ENCODE data around the gene CS.
A peak's percentile ranks its signal among the peaks of the same experiment; 100 is the strongest.
"Not testable (repeated sequence)": the region's sequence is repeated elsewhere in the genome, so short reads cannot be mapped to it uniquely, and the experiment has no call there.

CS gene

GRCh38 chr12:56299853-56300643, at the start of gene CS:
CS (minus strand) TSS chr12:56300330; CDS start chr12:56300201, 129 bp downstream.
- DNase-seq (ENCODE audit: extremely low read depth in 1 of 2, low read depth in 1 of 2), result peak; percentile 96 to 99

- no peak for DNase-seq (ENCODE audit: extremely low read depth in 1 of 2, low read depth in 1 of 2)
Measured at GRCh38 chr12:56348776-56349175, 48.6 kb upstream of the CS start.

- DNase-seq (ENCODE audit: extremely low read depth in 1 of 2, low read depth in 1 of 2), result not testable (repeated sequence)
Measured at GRCh38 chr12:56347255-56347654, 47.1 kb upstream of the CS start.

- peak in 1 of 2 donors; percentile 11 for DNase-seq (ENCODE audit: extremely low read depth in 1 of 2, low read depth in 1 of 2)
Measured at GRCh38 chr12:56346675-56347074, 46.5 kb upstream of the CS start.

GRCh38 chr12:56342290-56342689, 42.2 kb upstream of the CS start:
- not testable (repeated sequence) for DNase-seq (ENCODE audit: extremely low read depth in 1 of 2, low read depth in 1 of 2)

GRCh38 chr12:56341616-56342015, 41.5 kb upstream of the CS start:
- DNase-seq (ENCODE audit: extremely low read depth in 1 of 2, low read depth in 1 of 2), result no peak

- no peak for DNase-seq (ENCODE audit: extremely low read depth in 1 of 2, low read depth in 1 of 2)
Measured at GRCh38 chr12:56339158-56339422, 39.0 kb upstream of the CS start.

GRCh38 chr12:56338308-56339157, 38.4 kb upstream of the CS start, which contains the start of gene IL23A:
IL23A (plus strand) TSS chr12:56338884; CDS start chr12:56339045, 161 bp downstream.
- DNase-seq (ENCODE audit: extremely low read depth in 1 of 2, low read depth in 1 of 2), result peak; percentile 75 to 95

GRCh38 chr12:56337753-56338251, 37.7 kb upstream of the CS start:
- no peak for DNase-seq (ENCODE audit: extremely low read depth in 1 of 2, low read depth in 1 of 2)

GRCh38 chr12:56336361-56337167, 36.4 kb upstream of the CS start:
- no peak for DNase-seq (ENCODE audit: extremely low read depth in 1 of 2, low read depth in 1 of 2)

GRCh38 chr12:56335527-56335926, 35.4 kb upstream of the CS start:
- not testable (repeated sequence) for DNase-seq (ENCODE audit: extremely low read depth in 1 of 2, low read depth in 1 of 2)

- DNase-seq (ENCODE audit: extremely low read depth in 1 of 2, low read depth in 1 of 2), result no peak
Measured at GRCh38 chr12:56334490-56334793, 34.3 kb upstream of the CS start.

GRCh38 chr12:56333679-56334489, 33.8 kb upstream of the CS start, which contains the start of gene PAN2:
PAN2 (minus strand) TSS chr12:56334000; CDS start chr12:56333094, 906 bp downstream.
- peak; percentile 87 to 94 for DNase-seq (ENCODE audit: extremely low read depth in 1 of 2, low read depth in 1 of 2)

GRCh38 chr12:56333197-56333678, 33.1 kb upstream of the CS start:
- no peak for DNase-seq (ENCODE audit: extremely low read depth in 1 of 2, low read depth in 1 of 2)

- no peak for DNase-seq (ENCODE audit: extremely low read depth in 1 of 2, low read depth in 1 of 2)
Measured at GRCh38 chr12:56332512-56333196, 32.5 kb upstream of the CS start.

- no peak for DNase-seq (ENCODE audit: extremely low read depth in 1 of 2, low read depth in 1 of 2)
Measured at GRCh38 chr12:56330936-56331490, 30.9 kb upstream of the CS start.

GRCh38 chr12:56326533-56326932, 26.4 kb upstream of the CS start:
- DNase-seq (ENCODE audit: extremely low read depth in 1 of 2, low read depth in 1 of 2), result no peak

- no peak for DNase-seq (ENCODE audit: extremely low read depth in 1 of 2, low read depth in 1 of 2)
Measured at GRCh38 chr12:56326126-56326525, 26.0 kb upstream of the CS start.

GRCh38 chr12:56324206-56324605, 24.1 kb upstream of the CS start:
- DNase-seq (ENCODE audit: extremely low read depth in 1 of 2, low read depth in 1 of 2), result no peak
